Activated CD4-positive, alpha-beta T cell treated with anti-CD3 and anti-CD28 coated beads for 4 hours (primary cell): Measurements from ENCODE around the gene OR52K2.
"Not testable (repeated sequence)": the region's sequence is repeated elsewhere in the genome, so short reads cannot be mapped to it uniquely, and the experiment has no call there.

Source experiments
- DNase-seq, 2 donors: peaks; one replicate each; pipeline ENCODE4 v3.0.0-alpha.2; 2020

The OR52K2 gene

DNA sequence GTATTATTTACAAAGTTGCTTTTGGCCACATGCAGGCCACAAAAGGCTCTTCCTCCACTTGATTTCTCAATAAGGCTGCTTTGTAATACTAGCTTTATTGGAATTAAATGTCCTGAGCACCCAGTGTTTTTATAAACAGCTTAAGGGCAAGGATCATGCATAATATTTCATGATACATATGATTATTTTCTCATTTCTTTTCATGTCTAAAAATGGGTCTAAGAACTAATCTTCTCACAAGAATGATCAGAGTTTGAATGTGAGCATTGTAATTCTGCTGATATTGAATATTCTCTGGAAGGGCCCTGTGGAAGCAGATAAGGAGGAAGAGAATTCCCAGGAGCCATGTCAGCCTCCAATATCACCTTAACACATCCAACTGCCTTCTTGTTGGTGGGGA, at the start of gene OR52K2:
OR52K2 (plus strand) TSS at position 301 of the 400 bp plus-strand sequence; CDS start at position 346, 45 bp downstream.
- DNase-seq: no peak

DNA sequence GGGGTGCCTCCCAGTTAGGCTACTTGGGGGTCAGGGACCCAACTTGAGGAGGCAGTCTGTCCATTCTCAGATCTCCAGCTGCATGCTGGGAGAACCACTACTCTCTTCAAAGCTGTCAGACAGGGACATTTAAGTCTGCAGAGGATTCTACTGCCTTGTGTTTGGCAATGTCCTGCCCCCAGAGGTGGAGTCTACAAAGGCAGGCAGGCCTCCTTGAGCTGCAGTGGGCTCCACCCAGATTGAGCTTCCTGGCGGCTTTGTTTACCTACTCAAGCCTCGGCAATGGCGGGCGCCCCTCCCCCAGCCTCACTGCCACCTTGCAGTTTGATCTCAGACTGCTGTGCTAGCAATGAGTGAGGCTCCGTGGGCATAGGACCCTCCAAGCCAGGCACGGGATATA, 42.9 kb upstream of the OR52K2 start:
- not testable (repeated sequence) for DNase-seq

DNA sequence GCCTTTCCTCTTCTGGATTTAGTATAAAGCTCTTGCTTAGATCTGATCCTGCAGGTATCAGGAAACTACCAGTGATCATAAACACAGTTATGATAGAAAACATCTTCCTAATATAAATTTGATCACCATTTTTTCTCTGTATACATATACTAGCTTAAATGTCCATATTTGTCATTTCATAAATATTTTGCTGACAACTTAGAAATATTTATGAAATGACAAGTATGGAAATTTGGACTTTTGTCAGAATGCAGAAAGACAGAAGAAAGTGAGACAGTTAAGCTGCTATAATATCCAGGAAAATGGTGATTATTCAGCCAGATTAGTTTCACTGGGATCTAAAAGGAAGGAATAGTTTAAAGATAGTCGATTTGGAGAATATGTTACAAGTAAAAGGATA, 32.8 kb upstream of the OR52K2 start:
- no peak for DNase-seq

DNA sequence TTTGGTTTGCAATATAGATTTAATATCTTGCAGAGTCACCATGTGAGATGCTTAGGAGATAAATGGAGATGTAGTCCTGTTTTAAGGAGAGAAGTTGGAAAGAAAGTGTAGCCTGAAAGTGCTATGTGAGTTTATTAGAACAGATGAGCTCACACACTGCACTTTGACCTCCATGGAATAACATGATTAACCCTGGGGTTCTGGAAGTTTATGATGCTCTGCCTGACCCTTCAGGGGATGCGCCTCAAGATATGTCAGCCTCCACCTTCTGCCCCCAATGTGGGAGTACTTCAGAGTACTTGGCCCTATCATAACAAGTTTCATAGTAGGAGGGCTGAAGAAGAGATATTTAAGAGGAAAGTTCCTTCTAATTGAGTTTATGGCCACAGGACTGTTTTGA, 32.3 kb upstream of the OR52K2 start:
- DNase-seq: no peak

DNA sequence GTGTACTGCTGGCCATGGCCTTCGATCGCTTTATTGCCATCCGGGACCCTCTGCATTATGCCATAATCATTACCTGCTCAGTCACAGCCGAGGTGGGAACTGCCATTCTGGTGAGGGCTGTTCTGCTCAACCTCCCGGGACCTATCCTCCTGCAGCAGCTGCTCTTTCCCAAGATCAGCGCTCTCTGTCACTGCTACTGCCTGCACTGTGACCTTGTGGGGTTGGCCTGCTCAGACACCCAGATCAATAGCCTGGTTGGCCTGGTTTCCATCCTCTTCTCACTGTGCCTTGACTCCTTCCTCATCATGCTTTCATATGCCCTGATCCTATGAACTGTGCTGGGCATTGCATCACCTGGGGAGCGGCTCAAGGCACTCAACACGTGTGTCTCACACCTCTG, 30.7 kb upstream of the OR52K2 start:
- DNase-seq: no peak

DNA sequence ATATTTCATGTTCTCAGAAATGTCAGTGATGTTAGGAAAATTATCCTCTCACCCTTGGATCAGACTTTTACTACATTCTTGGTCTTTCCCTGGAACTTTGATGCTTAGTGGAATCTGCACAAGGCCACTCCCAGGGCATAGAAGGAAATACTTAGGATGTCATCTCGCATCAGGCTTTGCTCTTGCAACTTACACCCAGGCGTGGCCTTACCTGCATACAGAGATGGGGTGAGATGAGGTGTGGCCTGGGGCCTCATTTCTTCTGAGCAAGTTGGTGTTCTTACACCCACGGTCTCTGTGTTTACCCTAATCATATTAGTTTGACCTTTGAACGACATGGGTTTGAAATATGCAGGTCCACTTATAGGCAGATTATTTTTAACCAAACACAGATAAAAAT, 19.0 kb upstream of the OR52K2 start:
- no peak for DNase-seq

DNA sequence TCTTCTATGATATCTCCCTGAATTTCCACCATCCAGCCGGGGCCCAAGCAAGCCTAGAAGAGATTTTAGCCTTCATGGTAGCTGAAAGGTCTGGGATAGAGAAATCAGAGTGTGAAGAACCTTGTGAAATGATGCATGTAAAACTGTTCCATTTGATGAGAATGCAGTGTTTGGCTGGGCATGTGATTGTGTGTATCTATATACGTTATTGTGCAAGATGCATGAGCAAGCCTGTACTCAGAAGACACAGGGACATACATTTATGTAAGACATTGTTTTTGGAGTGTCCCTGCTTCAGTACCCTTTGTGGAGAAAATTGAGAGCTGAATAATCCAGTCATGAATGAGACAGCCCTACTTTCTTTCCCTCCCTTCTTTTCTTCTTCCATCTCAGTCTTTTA, 15.2 kb upstream of the OR52K2 start:
- DNase-seq: no peak

DNA sequence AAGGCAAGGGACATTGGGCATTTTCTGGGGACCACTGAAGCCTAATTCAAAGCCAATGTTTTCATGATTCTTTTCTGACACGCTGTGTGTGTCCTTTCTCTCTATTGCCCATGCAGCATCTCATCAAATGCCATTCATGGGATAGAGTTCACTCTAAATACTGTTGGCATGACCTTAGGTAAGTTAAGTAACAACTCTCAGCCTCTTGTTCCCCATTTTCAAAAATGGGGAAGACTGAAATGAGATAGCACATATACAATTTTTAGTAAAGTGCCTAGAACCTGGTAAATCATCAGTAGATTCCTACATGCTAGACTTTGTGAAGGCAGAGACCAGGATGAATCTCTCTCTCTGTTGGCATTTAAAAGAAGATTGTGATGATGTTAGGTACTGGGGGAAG, 12.7 kb upstream of the OR52K2 start:
- no peak for DNase-seq

DNA sequence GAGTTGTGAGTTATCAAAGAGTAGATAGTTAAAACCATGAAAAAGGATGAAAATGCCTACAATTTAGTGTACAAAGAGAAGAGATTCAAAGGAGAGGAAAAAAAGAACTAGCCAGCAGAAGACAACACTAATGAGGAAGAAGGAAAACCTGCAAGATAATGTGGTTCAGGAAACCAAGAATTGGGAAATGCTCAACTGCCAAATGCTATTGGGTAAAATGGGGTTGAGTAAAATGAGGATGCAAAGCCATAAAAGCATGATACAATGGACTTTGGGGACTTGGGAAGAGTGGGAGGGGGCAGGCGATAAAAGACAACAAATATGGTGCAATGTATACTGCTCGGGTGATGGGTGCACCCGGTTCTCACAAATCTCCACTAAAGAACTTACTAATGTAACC, 7.6 kb upstream of the OR52K2 start:
- DNase-seq: no peak

DNA sequence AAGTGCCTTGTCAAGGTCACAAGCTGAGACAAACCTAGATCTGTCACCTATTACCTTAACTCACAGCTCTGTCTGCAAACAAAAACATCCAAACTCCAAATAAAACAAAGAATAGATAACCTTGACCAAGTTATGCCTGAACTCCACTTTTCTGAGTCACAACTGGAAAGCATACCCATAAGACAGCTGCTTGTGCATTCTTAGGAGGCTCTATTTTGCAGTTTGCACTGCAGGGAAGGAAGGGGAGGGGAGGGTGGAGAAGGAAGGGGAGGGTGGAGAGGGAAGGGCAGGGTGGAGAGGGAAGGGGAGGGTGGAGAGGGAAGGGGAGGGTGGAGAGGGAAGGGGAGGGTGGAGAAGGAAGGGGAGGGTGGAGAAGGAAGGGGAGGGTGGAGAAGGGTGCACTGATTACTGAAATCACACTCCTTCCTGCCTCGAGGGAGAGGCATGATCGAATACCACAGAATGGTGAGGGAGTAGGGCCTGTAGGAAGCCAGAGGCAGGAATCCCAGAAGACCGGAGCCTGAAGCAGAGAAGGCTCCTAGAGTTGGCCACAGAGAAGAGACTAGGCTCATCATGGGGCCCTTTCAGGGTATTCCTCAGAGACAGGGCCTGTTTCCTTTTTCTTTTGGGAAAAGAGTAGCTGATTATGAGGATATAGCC, 5.7 kb upstream of the OR52K2 start:
- no peak for DNase-seq

DNA sequence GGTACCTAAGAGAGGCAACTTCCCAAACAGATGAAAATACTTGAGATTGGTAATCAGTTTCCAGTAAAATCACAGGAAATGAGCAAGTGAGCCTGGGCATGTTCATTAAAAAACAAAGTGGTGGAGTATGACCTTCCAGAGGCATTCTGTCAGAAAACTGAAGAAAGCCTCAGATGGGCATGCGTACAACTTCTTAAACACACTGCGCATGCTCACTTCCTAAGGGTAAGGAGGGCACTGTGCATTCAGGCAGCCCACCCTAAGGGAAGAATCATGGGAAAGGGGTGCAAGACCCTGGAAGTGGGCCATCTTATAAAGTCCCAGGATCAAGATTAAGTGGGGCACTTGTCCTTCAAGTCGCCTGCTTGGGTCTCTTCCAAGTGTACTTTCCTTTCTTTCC, 4.0 kb downstream of the OR52K2 start:
- no peak for DNase-seq

DNA sequence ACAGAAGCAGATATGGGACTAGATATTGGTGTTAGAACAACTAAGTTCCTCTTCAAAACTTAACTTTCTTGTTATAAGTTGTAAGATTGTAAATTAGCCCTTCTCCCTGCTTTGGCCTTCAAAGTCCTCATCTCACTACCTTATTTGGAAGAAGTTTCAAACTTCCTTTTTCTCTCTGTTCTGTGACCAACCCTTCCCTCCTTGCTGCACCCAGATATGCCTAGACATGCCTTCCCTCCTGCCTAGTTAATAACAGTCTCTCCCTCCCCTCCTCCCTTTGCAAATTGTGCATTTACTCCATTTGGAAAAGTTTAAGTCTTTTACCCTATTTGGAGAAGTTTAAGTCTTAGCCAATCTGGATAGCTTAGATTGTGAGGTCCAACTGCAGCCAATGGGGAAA, 4.9 kb downstream of the OR52K2 start:
- DNase-seq: no peak

DNA sequence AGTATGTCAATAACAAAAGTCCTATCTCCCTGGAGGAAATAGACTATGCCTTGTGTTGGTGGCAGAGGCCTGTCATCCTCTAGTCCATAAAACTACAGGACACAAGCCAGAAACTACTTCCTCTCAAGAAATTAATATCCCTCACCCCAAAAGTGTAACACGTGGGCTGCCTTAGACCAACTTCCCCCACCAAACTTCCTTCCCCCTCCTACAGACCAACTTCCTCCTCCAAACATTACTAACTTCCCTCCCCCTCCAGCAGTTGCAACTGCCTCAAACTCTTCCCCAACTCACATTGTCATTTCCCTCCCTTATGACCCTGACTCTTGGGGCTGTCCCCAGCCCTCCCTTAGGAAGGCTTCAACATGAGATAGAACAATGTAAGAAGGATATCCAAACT, 6.3 kb downstream of the OR52K2 start:
- no peak for DNase-seq

DNA sequence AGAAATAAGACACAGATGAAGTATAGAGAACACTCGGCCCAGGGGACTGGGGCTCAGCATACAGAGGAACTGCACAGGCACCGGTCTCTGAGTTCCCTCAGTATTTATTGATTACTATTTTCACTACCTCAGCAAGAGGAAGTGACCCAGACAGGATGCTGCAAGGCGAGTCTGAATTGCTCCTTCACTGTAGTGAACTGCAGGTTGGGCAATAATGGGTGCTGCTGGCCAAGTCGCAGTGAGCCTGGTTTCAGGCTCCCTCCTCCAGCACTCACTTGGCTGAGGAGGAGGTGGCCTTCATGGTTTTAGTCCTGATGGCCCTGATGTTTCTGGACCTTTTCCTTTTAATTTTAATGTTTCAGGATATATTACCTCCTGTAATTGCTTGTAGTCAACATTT, 10.4 kb downstream of the OR52K2 start:
- no peak for DNase-seq

DNA sequence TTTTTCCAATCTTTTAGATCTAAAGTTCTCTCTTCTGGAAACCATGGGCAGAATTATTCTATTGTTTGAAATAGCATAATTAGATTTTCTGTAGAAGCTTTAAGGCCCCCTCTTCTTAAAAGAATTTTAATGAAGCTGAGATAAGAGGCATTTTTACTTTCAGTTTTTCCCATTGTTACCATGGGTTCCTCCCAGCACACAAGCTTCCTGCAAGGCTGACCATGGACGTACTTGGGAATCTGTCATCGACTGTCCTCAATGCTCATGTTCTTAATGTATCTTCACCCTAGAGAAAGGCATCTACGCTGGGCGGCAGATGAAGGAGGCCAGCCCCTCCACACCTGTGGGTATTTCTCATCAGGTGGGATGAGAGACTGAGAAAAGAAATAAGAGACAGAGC, 11.1 kb downstream of the OR52K2 start:
- DNase-seq: no peak

DNA sequence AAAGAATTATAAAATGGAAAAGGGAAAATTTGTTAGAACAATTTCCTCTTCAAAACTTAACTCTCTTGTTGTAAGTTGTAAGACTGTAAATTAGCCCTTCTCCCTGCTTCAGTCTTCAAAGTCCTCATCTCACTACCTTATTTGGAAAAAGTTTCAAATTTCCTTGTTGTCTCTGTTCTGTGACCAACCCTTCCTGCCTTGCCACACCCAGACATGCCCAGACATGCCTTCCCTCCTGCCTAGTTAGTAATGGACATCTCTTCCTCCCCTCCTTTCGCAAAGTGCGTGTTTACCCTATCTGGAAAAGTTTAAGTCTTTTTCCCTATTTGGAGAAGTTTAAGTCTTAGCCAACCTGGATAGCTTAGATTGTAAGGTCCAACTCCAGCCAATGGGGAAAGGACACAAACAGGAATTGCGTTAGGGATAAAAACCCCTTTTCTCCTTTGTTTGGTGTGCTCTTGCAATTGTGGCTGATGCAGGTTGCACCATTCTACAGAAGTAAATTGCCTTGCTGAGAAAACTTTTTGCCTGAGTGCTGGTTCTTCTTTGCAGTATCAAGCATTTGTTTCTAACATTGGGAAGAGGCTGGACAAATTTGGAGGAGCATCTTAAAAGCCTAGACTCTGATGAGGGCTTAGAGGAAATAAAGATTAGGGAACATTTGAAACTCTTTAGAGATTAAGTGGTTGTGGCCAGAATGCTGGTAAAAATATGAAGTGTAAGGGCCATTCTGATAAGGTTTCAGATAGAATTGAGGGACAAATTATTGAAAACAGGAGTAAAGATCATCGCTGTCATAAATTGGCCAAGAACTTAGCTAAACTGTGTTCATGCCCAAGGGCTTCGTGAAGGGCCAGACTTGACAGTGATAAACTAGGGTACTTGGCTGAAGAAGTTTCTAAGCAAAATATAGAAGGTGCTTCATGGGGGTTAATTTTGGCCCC, 15.4 kb downstream of the OR52K2 start:
- DNase-seq: no peak

DNA sequence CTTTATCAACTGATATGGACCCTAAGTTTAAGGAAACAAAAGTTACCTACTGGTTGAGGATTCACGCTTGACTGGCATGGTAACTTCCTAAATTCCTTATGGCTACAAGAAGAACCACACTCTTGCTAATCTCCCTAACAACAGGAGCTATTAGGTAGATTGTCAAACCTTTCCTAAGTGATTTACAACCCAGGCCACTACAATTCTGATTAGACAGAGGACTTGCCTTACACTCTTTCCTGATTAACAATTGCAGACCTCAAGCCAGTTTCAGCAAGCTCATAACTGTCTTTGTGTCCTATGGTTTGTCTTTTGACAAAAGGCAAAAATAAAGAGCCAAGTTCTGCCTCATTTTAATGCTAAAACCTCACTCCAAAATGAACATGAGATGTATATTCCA, 16.3 kb downstream of the OR52K2 start:
- DNase-seq: no peak

DNA sequence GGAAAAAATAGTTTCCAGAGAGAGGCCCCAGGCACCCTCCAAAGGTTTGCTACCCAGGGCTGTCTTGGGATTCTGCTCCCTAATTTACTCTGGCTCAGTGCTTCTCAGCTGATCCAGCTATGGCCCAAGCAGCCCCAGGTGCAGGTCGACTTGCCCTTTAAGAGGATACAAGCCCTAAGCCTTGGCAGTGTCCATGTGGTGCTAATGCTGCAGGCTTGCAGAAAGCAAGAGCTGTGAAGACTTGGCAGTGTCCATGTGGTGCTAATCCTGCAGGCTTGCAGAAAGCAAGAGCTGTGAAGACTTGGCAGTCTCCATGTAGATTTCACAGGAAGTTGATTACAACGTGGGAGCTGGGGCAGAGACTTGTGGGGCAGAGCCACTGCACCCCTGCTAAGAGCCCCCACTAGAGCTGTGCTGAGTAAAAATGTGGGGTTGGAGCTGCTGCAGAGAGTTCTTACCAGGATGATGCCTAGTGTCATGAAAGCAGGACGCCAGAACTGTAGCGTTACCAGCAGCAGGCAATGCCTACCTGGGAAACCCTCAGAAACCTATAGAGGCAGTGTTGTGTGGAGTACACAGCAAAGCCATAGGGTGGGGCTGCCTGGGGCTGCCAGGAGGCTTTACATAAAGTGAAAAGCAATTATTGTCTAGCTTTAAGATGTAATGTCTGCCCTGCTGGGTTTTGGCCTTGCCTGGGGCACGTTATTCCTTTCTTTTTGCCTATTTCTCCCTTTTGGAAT, 17.2 kb downstream of the OR52K2 start:
- DNase-seq: no peak

DNA sequence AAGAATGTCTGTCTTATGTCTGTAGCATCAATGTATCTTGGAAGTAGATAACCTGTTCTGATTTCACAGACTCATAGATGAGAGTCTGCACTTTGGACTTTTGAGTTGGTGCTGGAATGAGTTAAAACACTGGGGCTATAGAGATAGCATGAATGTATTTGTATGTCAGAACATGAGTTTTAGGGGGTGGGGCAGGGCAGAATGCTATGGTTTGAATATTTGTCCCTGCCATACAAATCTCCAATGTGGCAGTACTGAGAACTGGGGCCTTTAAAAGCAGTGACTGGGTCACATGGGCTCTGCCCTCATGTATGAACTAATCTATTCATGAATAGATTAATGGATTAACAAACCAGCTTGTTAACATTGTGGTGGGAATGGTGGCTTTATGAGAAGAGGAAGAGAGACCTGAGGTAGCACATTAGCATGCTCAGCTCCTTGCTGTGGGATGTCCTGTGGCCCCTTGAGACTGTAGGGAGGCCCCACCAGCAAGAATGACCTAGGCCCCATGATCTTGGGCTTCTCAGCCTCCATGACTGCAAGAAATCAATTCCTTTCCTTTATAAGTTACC, 17.9 kb downstream of the OR52K2 start:
- DNase-seq: no peak

DNA sequence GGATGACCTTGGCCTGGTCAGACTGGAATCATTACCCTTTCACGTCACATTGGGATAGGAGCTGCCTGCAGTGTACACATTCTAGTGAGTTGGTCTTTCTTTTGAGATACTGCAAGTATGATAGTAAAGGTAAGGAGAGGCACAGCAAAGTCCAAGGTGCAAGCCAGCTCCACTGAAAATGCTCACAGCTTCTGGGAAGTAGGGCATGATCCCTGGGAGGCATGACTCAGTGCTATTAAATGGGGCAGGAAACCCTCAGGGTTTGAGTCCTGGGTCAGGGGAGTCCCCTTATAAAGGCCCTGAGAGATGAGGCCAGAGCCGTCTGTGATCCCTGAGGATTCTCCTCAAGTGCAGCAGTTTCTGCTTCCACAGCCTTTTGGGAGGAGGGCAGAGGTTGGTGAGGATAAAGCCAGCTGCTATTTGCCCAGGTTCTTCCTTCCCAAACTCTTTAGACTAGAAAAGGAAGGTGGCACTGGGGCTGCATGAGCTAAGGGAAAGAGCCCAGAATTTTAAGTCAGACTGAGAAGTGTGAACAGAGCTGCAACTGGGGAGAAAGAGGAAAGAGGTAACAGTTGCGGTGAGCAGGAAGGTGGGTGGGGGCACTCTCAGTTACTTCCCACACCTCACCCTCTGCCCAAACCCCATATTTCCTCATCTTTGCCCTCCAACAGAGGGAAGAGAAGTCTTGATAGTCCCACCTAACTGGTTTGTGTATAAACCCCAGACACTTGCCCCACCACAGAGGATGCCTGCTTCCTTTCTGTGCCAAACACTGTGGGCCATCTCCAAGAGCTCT, 18.9 kb downstream of the OR52K2 start:
- no peak for DNase-seq

DNA sequence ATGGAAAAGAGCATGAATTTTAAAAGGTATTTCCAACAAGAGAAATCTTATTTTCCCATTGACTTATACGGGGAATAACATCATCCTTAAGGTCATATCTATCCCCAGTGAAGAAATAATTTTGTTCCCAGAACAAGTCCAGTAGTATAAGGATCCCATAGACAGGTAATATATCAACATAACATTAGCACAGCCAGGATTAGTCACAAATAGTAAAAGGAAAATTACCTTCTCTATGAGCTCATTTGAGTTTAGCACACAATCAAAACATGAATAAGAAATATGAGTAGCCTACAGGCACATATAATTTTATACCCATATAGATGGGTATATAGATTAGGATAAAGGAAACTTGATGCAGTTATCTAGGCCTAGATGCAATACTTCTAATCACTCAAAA, 30.5 kb downstream of the OR52K2 start:
- DNase-seq: no peak

DNA sequence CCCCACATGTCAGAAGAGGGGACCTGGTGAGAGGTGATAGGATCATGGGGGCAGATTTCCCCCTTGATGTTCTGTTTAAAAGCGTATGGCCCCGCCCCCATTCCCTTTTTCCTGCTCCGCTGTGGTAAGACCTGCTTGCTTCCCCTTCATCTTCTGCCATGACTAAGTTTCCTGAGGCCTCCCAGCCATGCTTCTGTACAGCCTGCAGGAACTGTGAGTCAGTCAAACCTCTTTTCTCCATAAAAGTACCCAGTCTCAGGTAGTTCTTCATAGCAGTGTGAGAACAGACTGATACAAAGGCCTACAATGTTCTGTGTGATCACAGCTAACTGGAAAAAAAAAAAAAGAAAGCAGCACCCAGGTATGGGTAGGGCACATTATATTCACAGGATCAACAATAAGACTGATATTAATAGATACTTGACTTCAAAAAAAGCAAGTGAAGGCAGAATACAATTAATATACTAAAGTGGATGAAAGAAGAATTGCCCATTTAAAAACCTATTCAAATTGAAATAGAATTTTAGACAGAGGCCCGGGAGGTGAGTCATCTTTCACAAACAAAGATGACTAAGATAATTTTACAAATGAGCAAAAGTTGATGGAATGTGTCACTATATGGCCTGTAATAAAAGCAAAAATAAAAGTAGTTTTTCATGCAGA, 31.6 kb downstream of the OR52K2 start:
- DNase-seq: no peak
